Keratinocyte (primary cell): ENCODE results near the gene FMR1.

Source experiments
- CTCF ChIP-seq, 3 experiments: IDR thresholded peaks in 1 of 3; conservative IDR thresholded peaks in 1 of 3; optimal IDR thresholded peaks in 1 of 3; 2 replicates in 2 of 3; 3 replicates in 1 of 3; pipeline versions ENCODE3 to v1.5.1; 2011; ENCODE audit warnings: low read length in 3 of 3, mild to moderate bottlenecking in 3 of 3, moderate library complexity in 2 of 3, control low read depth in 1 of 3, inconsistent platforms in 1 of 3; ENCODE audit not compliant: insufficient read depth in 2 of 3; ENCODE audit errors: extremely low read depth in 1 of 3
- EZH2 ChIP-seq: IDR thresholded peaks from one replicate; pipeline ENCODE4 v1.6.1; 2012; ENCODE audit warnings: inconsistent platforms, mild to moderate bottlenecking, low read length, moderate library complexity

GRCh38 chrX:147877726-147878125 lies 34.0 kb upstream of the FMR1 start:
- TF ChIP-seq CTCF (optimal IDR thresholded peaks at IDR 0.05 in 1 of 3, IDR thresholded peaks at IDR 0.05 in 1 of 3, conservative IDR thresholded peaks at IDR 0.05 in 1 of 3; ENCODE audit: extremely low read depth in 1 of 3, insufficient read depth in 2 of 3, low read length in 3 of 3) = no peak
- TF ChIP-seq EZH2 = no peak
